HG03045 (cell line): ENCODE results near the gene AMFR.

Experiments
- ATAC-seq: cut with Tn5 transposase; IDR thresholded peaks from one replicate; pipeline ENCODE4 v1.9.1; 2021; ENCODE audit warnings: mild to moderate bottlenecking, moderate library complexity; ENCODE audit not compliant: unreplicated experiment

Gene AMFR

DNA sequence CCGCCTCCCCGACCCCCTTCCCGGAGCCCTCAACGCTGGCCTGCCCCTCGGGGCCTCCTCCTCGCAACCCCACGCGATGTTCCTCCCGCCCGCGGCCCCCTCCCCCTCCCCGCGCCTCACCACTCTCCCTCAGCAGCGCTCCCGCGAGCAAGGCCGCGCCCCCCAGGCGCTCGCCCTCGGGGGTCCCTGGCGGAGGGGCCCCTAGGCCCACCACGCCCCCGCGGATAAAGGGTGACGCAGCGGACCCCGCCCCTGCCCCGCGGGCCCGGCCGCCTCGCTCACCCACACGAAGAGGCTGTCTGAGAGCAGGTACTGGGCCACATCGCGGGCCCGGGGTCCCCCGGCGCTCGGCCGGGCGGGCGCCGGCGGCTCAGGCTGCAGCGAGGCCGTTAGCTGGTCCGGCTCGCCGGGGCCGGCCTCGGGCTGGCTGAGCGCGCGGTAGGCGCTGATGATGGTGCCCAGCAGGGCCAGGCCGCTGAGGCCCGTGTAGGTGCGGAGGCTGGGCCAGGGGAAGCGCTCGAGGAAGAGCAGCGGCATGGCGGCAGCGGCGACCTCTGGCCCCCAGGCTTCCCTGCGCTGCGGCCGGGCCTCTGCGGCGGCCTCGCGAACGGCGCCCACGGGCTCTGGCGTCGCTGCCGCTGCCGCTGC, 430 bp downstream of the AMFR start:
- ATAC-seq, result peak; percentile 40

DNA sequence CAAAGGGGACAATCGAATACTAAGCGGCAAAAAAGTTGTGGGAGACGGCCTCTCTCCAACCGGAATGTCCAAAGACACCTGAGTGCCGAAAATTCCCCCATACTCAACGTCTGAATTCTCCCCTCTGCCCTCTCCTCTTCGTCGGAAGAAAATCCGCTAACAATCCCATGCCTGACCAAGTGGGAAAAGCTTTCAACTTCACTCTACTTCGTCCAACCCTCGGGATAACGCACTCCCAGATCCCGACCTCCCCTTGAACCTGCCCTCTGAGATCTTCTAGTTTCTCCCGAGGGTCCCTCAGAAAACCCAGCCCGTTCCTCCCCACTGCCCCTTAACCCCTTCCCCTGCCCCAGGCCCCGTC, 961 bp downstream of the AMFR start:
- ATAC-seq, result no peak

DNA sequence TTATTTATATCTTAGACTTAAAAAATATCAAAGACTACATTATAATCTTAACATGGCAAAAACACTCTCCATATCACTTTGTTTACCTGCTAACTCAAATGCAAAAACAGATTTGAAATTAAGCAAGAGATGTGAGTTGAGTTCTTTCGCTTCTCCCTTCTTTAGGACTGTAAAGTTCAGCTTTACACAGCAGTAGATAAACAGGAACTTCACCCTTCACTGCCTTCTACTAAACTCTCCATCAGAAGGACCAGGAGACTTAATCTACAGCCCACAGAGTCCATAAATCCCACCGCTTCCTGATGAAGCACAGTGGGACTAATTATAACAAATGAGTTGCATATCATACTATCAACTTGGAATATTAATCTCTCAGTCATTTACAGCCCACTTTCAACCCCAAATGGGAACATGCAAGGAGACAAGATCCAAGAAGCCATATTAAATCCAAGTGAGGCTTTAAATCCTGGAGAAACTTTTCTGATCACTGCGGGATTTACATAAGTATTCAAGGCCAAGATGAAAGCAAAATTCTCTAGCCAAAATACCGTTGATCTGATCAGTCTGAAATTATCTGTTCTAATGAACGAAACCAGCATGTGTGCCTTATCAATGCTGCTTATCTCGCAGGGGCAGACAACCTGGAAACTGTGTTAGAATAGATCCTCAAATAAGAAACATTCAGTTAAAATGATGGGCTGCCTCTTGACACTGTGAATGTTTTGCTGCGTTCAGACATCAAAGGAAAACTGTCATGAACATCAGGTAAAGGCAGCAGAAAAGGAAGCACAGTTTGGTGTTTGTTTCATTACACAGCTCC, 1.6 kb downstream of the AMFR start:
- ATAC-seq, result no peak

DNA sequence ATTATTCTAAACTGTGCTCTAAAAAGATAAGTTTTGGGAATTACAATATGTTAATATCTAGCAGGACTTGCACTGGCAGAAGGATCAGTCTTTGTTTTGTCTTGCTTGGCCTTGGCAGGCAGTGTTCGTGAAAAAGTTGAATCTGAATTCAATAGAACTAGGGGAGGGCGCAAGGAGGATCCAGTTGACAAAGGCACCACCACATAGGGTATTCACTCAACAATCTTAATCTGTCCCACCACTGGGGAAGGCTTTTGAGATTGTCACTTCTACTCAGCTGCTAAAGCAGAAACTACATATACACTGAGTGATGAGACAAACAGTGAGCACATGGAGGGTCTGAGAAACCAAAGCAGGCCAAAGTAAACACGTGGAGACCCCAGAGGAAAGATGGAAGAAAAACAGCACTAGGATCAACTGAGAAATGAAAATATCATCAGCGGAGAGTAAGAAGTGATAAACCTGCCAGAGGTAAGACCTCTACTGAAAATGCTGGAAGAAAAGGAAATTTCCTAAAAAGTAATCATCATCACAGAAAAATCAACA, 2.4 kb downstream of the AMFR start:
- no peak for ATAC-seq

DNA sequence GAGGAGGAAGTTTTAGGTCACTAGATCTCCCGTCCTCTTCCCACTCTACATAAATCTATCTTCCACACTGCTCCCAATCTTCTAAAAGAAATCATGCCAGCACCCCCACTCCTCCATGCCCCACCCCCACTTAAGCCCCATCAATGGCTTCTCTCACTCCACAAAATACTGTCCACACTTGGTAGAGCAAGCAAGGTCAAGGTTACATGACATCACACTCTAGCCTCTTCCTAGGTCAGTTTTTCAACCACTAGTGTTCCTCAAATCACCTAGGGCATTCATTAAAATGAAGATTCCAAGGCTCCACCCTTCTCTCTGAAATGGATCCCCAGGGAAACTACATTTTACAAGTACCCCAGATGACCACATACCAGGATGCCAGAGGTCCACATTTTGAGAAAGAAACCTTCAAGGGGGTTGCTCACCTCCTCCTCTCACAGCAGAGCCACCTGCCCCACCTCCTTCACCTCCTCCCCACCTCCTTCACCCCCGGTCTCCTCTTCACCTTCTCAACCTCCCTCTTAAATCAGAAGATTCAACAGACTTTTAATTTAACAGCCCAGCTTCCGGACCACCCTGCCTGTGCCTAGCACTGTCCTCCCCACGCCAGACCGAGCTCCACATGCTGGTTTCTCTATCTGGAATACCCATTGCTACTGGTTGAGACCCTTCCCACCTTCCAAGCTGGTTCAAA, 3.2 kb downstream of the AMFR start:
- no peak for ATAC-seq

DNA sequence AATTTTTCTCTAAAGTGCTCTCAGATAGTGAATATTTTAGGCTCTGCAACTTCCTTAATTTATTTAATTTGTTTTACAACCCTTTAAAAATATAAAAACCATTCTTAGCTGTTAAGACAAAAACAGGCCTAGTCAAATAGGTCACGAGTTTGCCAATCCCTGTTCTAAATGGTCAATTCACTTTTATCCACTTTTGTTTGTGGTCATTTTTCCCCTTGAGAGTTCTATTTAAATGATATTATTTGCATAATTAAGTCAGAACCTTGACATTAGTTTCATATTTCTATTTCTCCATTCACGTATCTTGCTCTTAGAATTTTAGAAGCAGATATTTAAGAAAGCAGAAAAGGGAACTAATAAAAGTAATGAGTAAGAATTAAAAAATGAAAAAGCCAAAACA, 4.0 kb downstream of the AMFR start:
- ATAC-seq, result no peak

DNA sequence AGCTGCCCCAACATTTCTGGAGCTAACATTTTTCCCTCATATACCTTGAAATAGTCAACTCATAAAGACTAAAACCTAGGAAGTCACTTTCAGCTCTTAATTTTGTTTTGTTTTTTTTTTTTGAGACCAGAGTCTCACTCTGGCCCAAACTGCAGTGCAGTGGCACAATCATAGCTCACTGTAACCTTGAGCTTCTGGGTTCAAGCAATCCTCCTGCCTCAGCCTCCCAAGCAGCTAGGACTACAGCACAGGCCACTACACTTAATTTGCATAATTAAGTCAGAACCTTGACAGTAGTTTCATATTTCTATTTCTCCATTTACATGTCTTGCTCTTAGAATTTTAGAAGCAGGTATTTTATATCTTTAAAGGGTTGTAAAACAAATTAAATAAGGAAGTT, 4.7 kb downstream of the AMFR start:
- no peak for ATAC-seq

DNA sequence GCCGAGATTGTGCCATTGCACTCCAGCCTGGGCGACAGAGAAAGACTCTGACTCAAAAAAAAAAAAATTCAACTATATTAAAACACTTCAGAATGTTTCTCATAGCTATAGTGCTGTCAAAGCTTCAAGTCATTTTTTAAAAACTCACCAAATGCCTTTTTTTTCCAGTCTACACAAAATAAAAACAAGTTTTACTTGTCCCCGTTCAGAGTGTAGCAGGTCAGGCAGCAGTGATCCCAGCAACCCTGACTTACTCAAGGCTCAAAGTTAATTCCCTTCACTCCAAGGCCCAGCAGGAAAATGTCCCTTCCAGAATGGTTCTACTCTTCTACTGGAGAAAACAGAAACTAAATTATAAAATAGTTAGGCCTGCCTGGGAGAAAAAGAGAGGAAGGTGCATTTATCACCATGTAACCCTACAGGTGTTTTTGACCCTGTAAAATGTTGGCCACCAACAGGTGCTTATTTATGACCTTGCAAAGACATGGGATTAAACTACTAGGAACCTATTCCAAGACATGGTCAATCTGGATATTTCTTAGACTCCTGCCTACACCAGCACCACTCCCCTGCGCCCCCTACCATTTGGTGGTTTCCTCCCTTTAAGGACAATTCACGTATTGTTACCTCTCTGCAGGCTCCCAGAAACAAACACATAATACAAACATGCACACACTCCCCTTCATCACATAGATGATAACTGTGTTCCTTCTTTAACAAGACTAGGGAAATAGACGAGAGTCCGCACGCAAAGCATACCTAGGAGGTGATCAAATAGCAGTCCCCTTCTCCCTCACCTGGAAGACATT, 5.4 kb downstream of the AMFR start:
- ATAC-seq, result no peak

DNA sequence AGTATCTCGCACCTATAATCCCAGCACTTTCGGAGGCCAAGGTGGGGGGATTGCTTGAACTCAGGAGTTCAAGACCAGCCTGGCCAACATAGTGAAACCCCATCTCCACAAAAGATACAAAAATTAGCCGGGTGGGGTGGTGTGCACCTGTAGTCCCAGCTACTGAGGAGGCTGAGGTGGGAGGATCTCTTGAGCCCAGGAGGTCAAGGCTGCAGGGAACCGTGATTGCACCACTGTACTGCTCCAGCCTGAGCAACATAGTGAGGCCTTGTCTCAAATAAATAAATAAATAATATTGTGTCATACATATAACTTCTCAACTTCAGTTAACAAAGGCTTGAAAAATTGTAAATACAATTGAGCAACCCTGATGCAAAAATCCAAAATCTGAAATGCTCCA, 8.2 kb downstream of the AMFR start:
- ATAC-seq, result no peak

DNA sequence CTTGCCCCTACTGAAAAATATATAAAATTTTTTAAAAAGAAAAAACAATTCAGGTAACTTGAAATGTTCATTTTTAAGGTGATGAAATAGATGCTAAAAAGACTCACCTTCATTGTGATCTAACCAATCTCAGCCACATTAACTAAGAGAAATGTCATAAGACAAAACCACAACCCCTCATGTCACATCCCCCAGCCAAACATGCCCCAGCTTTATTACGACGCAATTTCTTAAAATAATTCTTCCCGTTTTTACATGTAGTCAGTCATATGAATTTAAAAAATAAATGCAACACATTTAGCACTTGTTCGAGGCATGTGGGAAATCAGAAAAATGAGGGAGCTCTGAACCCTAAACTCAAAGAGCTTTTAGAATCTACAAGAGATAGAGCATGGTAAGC, 9.5 kb downstream of the AMFR start:
- no peak for ATAC-seq

DNA sequence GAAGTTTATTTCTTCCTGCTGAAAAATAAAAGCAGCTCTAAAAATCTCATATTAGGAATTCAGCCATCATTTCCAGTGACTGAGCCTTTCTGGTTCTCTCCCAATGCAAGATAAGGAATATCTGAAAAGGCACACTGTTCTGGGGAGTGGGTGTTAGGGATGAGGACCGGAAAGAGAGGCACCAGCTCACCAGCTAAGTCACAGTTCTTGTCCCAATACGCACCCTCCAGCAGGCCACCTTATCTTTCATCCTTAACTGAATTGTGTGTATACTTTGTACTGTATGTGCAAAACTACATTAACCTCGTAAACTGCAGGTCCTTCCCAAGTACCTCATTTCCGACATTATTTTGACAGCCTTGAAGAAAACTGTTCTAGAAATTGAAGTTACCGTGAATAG, 11.0 kb downstream of the AMFR start:
- ATAC-seq, result no peak

DNA sequence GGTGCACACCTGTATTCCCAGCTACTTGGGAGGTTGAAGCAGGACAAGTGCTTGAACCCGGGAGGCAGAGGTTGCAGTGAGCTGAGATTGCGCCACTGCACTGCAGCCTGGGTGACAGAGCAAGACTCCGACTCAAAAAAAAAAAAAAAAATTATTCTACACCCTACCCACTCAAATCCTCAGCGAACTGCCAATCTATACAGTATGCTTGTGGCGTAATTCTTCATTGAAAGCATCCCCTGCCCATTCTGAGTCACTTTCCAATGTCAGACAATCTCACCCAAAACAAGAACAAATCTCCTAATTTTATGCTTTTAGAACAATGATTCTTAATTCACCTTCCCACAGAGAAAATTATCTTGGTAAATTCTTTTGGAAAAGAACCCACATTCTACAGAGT, 12.0 kb downstream of the AMFR start:
- no peak for ATAC-seq

DNA sequence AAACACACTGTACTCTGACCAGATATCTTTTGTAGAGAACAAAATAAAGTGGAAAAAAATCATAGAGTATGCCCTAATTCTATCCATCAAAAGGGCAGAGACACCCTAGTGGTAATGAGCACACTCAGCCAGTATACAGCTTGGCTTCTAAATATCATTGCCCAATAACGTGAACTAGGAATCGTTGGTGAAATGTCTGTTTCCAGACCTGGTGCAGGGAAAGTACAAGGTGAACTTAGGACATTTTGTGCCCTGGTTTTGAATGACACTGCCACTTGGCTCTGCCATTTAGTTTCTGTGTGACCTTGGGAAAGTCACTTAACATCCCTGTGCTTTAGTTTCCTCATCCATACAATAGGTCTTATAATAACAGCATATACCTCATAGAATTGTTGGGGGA, 13.7 kb downstream of the AMFR start:
- no peak for ATAC-seq

DNA sequence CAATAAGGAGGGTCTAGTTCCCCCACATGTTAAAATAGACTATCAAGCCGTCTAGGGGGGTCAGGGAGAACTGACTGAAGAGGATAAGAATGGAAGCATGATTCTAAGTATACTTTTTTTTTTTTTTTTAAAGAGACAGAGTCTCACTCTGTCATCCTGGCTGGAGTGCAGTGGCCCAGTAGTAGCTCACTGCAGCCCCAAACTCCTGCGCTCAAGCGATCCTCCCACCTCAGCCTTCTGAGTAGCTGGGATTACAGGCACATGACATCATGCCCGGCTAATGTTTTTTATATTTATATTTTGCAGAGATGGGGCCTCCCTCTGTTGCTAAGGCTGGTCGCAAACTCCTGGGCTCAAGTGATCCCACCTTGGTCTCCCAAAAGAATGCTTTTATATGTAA, 14.2 kb downstream of the AMFR start:
- ATAC-seq, result no peak

DNA sequence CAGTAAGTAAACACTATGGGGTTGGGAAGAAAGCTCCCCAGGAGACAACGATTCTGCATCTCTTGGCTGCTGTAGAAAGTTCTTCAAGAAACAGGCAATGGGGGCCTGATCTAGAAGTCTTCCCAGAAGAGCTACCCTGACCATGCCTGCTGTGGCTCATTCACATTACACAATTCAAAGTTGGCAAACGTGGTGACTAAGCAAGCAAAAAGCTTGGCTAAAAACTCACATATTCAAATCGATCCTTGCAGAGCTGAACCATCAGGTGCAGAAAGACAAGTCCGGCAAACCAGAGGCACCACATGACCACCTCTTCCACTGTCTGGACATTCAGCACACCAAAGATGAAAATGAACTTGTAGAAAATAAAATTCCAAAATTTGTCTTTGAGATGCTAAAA, 16.1 kb downstream of the AMFR start:
- ATAC-seq, result no peak

DNA sequence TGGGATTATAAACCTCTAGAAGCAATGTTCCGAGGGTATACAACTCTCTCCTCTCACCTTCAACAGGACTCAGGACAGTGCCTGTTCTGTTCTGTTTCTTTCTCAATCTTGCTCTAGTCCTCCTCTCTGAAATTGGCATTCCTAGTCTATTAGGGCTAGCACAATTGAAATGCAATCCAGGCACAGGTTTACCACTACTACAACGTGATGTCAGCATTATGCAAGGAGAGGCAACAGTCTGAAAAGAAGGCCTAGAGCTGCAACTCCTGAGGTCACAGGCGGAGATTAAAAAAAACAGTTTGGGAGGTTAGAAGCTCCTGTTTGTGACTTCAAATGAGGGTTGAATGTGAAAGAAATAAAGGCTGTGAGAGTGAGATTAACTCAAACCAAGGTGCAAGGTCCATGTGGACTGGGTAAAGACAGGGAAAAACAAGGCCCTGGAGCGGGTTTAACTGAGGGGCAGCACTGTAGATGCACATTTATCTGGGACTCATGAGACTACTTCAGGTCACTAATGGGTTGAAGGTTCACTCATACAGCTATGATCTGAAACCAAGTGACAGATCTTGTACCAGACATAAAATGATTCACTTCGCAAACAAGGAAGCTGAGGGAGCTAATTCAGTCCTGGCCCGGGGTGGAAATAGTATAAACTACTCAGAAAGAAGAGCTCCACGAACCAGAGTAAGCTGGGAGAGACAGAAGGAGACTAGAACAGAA, 16.8 kb downstream of the AMFR start:
- no peak for ATAC-seq

DNA sequence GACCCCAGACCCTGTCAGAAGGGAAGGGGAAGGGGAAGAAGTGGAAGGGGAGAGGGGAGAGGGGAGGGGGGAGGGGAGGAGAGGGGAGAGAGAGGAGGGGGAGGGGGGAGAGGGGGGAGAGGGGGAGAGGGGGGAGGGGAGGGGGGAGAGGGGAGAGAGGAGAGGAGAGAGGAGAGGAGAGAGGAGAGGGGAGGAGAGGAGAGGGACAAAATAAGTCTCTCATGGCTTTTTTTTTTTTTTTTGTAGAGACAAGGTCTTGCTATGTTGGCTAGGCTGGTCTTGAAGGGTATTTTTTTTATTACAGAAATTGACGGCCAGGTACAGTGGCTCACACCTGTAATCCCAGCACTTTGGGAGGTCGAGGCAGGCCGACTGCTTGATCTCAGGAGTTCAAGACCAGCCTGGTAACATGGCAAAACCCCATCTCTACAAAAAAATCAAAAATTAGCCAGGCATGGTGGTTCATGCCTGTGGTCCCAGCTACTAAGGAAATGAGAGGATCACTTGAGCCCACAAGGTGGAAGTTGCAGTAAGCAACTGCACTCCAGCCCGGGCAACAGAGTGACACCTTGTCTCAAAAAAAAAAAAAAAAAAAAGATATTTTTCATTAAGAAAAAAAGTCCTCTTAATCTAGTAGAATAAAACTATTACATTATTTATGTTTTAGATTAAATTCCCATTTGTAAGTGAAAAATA, 19.2 kb downstream of the AMFR start:
- ATAC-seq, result no peak

DNA sequence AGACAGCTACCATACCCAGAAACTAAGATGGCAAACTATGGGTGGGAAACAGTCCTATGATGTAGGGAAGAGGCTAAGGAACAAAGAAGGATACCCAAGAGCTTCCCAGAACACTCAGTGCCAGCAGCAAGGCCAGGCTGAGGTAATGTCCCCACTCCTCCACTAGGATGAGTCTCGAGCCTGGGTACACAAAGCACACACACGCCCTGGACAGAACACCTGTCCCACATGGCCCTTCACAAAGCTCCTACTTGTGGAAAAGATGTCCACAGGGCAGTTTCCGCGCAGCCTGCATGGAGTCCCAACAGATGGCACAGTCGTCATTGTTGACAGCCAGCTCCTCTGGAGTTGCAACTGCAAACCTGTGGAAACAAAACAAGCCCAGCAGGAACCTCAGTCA, 23.9 kb downstream of the AMFR start:
- ATAC-seq, result no peak

DNA sequence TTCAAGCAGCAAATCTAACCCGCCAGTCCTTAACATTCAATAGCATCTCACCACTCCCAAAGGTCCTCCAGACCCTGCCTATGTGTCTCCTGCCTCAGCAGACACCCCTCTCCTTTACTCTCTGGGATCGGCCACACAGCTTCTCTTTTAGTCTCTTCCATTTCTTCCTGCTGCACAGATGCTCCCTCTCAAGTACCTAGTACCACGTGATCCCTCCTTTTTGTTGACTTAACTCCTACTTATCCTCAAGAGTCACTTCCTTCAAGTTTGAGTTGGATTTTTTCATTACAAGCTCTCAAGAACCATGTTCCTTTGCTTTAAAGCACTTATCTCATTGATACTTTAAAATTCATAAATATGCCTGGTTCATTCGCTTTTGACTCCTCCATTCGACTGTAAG, 24.9 kb downstream of the AMFR start:
- ATAC-seq, result no peak

DNA sequence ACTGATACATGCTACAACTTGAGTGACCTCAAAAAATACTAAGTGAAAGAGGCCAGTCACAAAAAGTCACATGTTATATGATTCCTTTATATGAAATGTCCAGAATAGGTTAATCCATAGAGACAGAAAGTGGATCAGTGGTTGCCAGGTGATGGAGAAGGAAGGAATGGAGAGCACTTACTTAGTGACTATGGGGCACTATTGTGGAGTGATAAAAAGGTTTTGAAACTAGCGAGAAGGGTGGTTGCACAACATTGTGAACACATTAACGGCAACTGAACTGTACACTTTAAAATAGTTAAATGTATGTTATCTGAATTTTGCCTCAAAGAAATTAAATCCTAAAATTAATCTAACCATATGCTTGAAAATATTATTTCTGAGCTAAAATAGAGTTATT, 25.9 kb downstream of the AMFR start:
- no peak for ATAC-seq
